H1 (cell line): ENCODE results near the gene PRSS38. TPM values are rescaled to one million over a fixed set of nuclear protein-coding genes. Genes with fewer than 3 reads are reported as not detected.

Experiments
- CTCF ChIA-PET: fragments of 300-600 bp; sonication (Branson Sonifier 250); formaldehyde crosslinking; loops from one replicate; lab custom pipeline; 2021; ENCODE audit not compliant: partially characterized antibody; lab: Charles Lee
- POLR2A ChIA-PET: fragments of 300-600 bp; sonication (Branson Sonifier 250); formaldehyde crosslinking; loops from one replicate; lab custom pipeline; 2021; ENCODE audit warnings: inconsistent platforms; ENCODE audit not compliant: partially characterized antibody; lab: Charles Lee
- DNase-seq, 2 experiments: peaks; one replicate each; pipeline versions ENCODE4 v3.0.0 to v3.0.0-alpha.2; 2010 to 2022; ENCODE audit warnings: low spot score in 2 of 2, low read depth in 1 of 2, mixed read lengths in 1 of 2
- FAIRE-seq: peaks from 2 replicates; lab custom pipeline; 2011; peaks lifted over from hg19 to GRCh38; lab: Jason Lieb, UNC
- H2AFZ ChIP-seq: 2 replicates; pipeline ENCODE4 v1.8.1; 2012; ENCODE audit warnings: low read length, inconsistent platforms
- H2AK5ac ChIP-seq: 2 replicates; pipeline ENCODE4 v1.6.1; 2013; ENCODE audit warnings: low read depth, low read length
- H2BK120ac ChIP-seq: replicated peaks from 2 replicates; pipeline ENCODE3; 2013; ENCODE audit warnings: low read depth, low read length, inconsistent platforms
- H2BK12ac ChIP-seq: 2 replicates; pipeline ENCODE4 v1.6.1; 2013; ENCODE audit warnings: low read depth, low read length
- H2BK15ac ChIP-seq: 2 replicates; pipeline ENCODE4 v1.6.1; 2013; ENCODE audit warnings: low read length
- H2BK20ac ChIP-seq: 2 replicates; pipeline ENCODE4 v1.6.1; 2013; ENCODE audit warnings: low read length
- H2BK5ac ChIP-seq: 2 replicates; pipeline ENCODE4 v1.6.1; 2013; ENCODE audit warnings: low read depth, low read length
- H3K14ac ChIP-seq: 2 replicates; pipeline ENCODE4 v1.6.1; 2013; ENCODE audit warnings: inconsistent platforms; ENCODE audit not compliant: insufficient read length
- H3K18ac ChIP-seq: 2 replicates; pipeline ENCODE4 v1.6.1; 2013; ENCODE audit warnings: low read length; ENCODE audit errors: extremely low read depth
- H3K23ac ChIP-seq: 2 replicates; pipeline ENCODE4 v1.6.1; 2013; ENCODE audit warnings: inconsistent platforms; ENCODE audit not compliant: insufficient read length
- H3K23me2 ChIP-seq: 2 replicates; pipeline ENCODE4 v1.6.1; 2013; ENCODE audit warnings: low read depth, low read length
- H3K27ac ChIP-seq: 2 replicates; pipeline ENCODE4 v1.6.1; 2011; ENCODE audit warnings: low read depth, low read length, inconsistent platforms
- H3K27me3 ChIP-seq, 4 experiments: replicated peaks in 1 of 4; 1 replicate in 1 of 4; 2 replicates in 3 of 4; pipeline versions ENCODE4 v1.6.1 to v1.8.1; 2011 to 2013; ENCODE audit warnings: low read length in 3 of 4, mild to moderate bottlenecking in 3 of 4, inconsistent platforms in 2 of 4, mixed read lengths in 2 of 4, moderate library complexity in 1 of 4; ENCODE audit not compliant: control insufficient read depth in 3 of 4, insufficient read depth in 3 of 4; ENCODE audit errors: extremely low read depth in 1 of 4
- H3K36me3 ChIP-seq, 4 experiments: 2 replicates each; pipeline versions ENCODE4 v1.6.1 to v1.8.1; 2011 to 2013; ENCODE audit warnings: mild to moderate bottlenecking in 4 of 4, low read length in 3 of 4, moderate library complexity in 2 of 4, control low read depth in 1 of 4, inconsistent platforms in 1 of 4; ENCODE audit not compliant: insufficient read depth in 4 of 4, control insufficient read depth in 2 of 4
- H3K4ac ChIP-seq: replicated peaks from 2 replicates; pipeline ENCODE3; 2013; ENCODE audit warnings: low read length, low read depth, mixed read lengths, inconsistent platforms; ENCODE audit not compliant: insufficient read length
- H3K4me1 ChIP-seq, 4 experiments: replicated peaks in 1 of 4; 1 replicate in 1 of 4; 2 replicates in 3 of 4; pipeline versions ENCODE4 v1.6.1 to v1.8.1; 2011 to 2013; ENCODE audit warnings: low read length in 3 of 4, inconsistent platforms in 2 of 4, mixed read lengths in 1 of 4; ENCODE audit not compliant: insufficient read depth in 4 of 4, control insufficient read depth in 3 of 4
- H3K4me2 ChIP-seq, 2 experiments: 2 replicates each; pipeline versions ENCODE4 v1.6.1 to v1.8.1; 2011 to 2013; ENCODE audit warnings: low read depth in 2 of 2, low read length in 2 of 2, control low read depth in 1 of 2, inconsistent platforms in 1 of 2, mild to moderate bottlenecking in 1 of 2; ENCODE audit not compliant: insufficient read depth in 1 of 2
- H3K4me3 ChIP-seq, 4 experiments: fragments of 200-600, 300-600 bp in 1 of 4; sonication (generic), shearing (Covaris generic), sonication (Bioruptor Twin) in 1 of 4; 2 replicates each; pipeline versions ENCODE4 v1.5.1 to v1.8.1; 2011 to 2016; ENCODE audit warnings: low read length in 4 of 4, low read depth in 3 of 4, control low read depth in 2 of 4, inconsistent platforms in 2 of 4, mild to moderate bottlenecking in 2 of 4, mixed read lengths in 1 of 4, moderate library complexity in 1 of 4; ENCODE audit not compliant: insufficient read depth in 2 of 4; ENCODE audit errors: extremely low read depth in 1 of 4
- H3K56ac ChIP-seq: replicated peaks from 2 replicates; pipeline ENCODE3; 2013; ENCODE audit warnings: low read depth, mild to moderate bottlenecking, mixed read lengths, low read length, inconsistent platforms; ENCODE audit not compliant: insufficient read length
- H3K79me1 ChIP-seq: 2 replicates; pipeline ENCODE4 v1.6.1; 2013; ENCODE audit warnings: low read depth, low read length, control low read depth
- H3K79me2 ChIP-seq, 2 experiments: 2 replicates each; pipeline versions ENCODE4 v1.6.1 to v1.8.1; 2012 to 2013; ENCODE audit warnings: low read length in 2 of 2, mild to moderate bottlenecking in 2 of 2, inconsistent platforms in 1 of 2; ENCODE audit not compliant: insufficient read depth in 2 of 2, control insufficient read depth in 1 of 2
- H3K9ac ChIP-seq, 4 experiments: replicated peaks in 1 of 4; 1 replicate in 1 of 4; 2 replicates in 3 of 4; pipeline versions ENCODE4 v1.6.1 to v1.8.1; 2011 to 2013; ENCODE audit warnings: low read depth in 3 of 4, low read length in 3 of 4, control low read depth in 2 of 4, mild to moderate bottlenecking in 2 of 4, moderate library complexity in 2 of 4, inconsistent platforms in 1 of 4; ENCODE audit errors: extremely low read depth in 1 of 4
- H3K9me3 ChIP-seq, 2 experiments: 2 replicates each; pipeline versions ENCODE4 v1.6.1 to v1.8.1; 2012 to 2013; ENCODE audit warnings: mild to moderate bottlenecking in 2 of 2, moderate library complexity in 2 of 2, control low read depth in 1 of 2, inconsistent platforms in 1 of 2, low read depth in 1 of 2, low read length in 1 of 2, mixed read lengths in 1 of 2; ENCODE audit not compliant: insufficient read depth in 2 of 2
- H4K20me1 ChIP-seq, 2 experiments: replicated peaks in 1 of 2; 2 replicates each; pipeline versions ENCODE3 to v1.8.1; 2011 to 2013; ENCODE audit warnings: inconsistent platforms in 2 of 2, low read length in 2 of 2, mild to moderate bottlenecking in 1 of 2; ENCODE audit not compliant: insufficient read depth in 2 of 2, control insufficient read depth in 1 of 2
- H4K5ac ChIP-seq: 2 replicates; pipeline ENCODE4 v1.6.1; 2013; ENCODE audit warnings: low read length, low read depth, mixed read lengths, inconsistent platforms; ENCODE audit not compliant: insufficient read length
- H4K8ac ChIP-seq: 2 replicates; pipeline ENCODE4 v1.8.0; 2013; ENCODE audit warnings: mild to moderate bottlenecking, moderate library complexity, low read length, inconsistent platforms; ENCODE audit not compliant: insufficient read depth; ENCODE audit errors: extremely low read depth
- H4K91ac ChIP-seq: replicated peaks from 2 replicates; pipeline ENCODE3; 2013; ENCODE audit warnings: low read length, mixed read lengths, inconsistent platforms; ENCODE audit not compliant: insufficient read length
- KDM4A ChIP-seq: IDR thresholded peaks from one replicate; pipeline ENCODE4 v1.7.1; 2012; ENCODE audit warnings: low read depth, mild to moderate bottlenecking, moderate library complexity, low read length, inconsistent platforms; ENCODE audit not compliant: severe bottlenecking
- WGBS, 2 experiments: shearing (Covaris generic) in 1 of 2; methylation state at CpG; one replicate each; pipeline versions ENCODE4 v1.1.6 to v1.1.7; 2013 to 2015; ENCODE audit warnings: low lambda C conversion rate in 2 of 2, mixed read lengths in 2 of 2, inconsistent platforms in 1 of 2, low coverage in 1 of 2, missing lambda C conversion rate in 1 of 2; ENCODE audit not compliant: insufficient replicate concordance in 2 of 2, insufficient coverage in 1 of 2, insufficient read length in 1 of 2; ENCODE audit errors: extremely low coverage in 1 of 2, missing lambda C conversion rate in 1 of 2; 5-methylcytosine and 5-hydroxymethylcytosine counted together
- polyA plus RNA-seq, 7 experiments: library from polyadenylated mRNA; depleted of rRNA in 3 of 7; stranded (reverse) in 5 of 7; unstranded in 2 of 7; fragments of >200 nt in 5 of 7; fragments of 200-250 nt in 2 of 7; gene quantifications; 1 replicate in 5 of 7; 2 replicates in 1 of 7; 4 replicates in 1 of 7; pipeline versions ENCODE4 v1.2.1 to v1.2.3, GENCODE V29; 2011 to 2013; ENCODE audit warnings: missing spikeins in 2 of 7, mixed read lengths in 2 of 7
- total RNA-seq: library from RNA; stranded (reverse); fragmentation: NEBNext Ultra II Directional; extraction: Animal tissue kit (Norgen Biotek cat#: 25700); gene quantifications from 2 replicates; pipeline ENCODE4 v1.2.1, GENCODE V29; 2021

Gene PRSS38
- total and polyA plus RNA-seq, 2 of the 8 experiments (the other 6 are each of a cell fraction or from before 2014, with no cell fraction given): not detected

- WGBS, 2 experiments: 89% methylated on average over 12 of the region's 13 CpGs; no CpG with 5 or more reads in 1 of the 2 experiments
- CTCF ChIA-PET: interaction anchor here (1.3 to 5.0 kb wide), 6 partner anchors 12 to 180 kb away, joined by 4 to 51 read pairs (median 5); no protein-coding TSS in a partner anchor
Measured at GRCh38 chr1:227774051-227774731, 41.3 kb upstream of the PRSS38 start.

More at GRCh38 chr1:227774051-227774731, 41.3 kb upstream of the PRSS38 start:
- POLR2A ChIA-PET: interaction anchor here (1.1 kb wide), 1 partner anchor 10 kb away, joined by 3 read pairs; no protein-coding TSS in a partner anchor
- Histone ChIP-seq H3K27ac (no peak overlapping the region), H4K20me1 (peaks cover 0 to 15% of the 10 kb centered on the region in 2 experiments), H3K79me2 (no peaks in the 10 kb centered on the region), H3K14ac (no peak overlapping the region), H2BK20ac (no peak overlapping the region), H3K9ac (no peak overlapping the region), H3K27me3 (no peaks in the 10 kb centered on the region), H2AK5ac (no peak overlapping the region), H3K18ac (no peak overlapping the region), H2BK5ac (no peak overlapping the region; the same call in 1 of the 2 replicates), H3K4me3 (no peak overlapping the region), H3K36me3 (peaks cover 0 to 10% (median 0%) of the 10 kb centered on the region in 4 experiments; a peak in 2 of 8 replicates), H3K9me3 (no peaks in the 10 kb centered on the region), H2AFZ (no peak overlapping the region), H3K4me2 (no peak overlapping the region), H3K56ac (no peak overlapping the region), H4K91ac (no peak overlapping the region), H3K79me1 (peaks cover 8% of the 10 kb centered on the region), H4K8ac (no peak overlapping the region), H3K4ac (no peak overlapping the region), H3K23me2 (no peaks in the 10 kb centered on the region), H2BK120ac (no peak overlapping the region), H3K4me1 (no peaks in the 10 kb centered on the region), H2BK12ac (no peak overlapping the region), H2BK15ac (no peak overlapping the region), H4K5ac (no peak overlapping the region), H3K23ac (no peak overlapping the region)
- FAIRE-seq (no peak), DNase-seq (no peak)
- TF ChIP-seq KDM4A: no peak
